Epithelial cell of proximal tubule (primary cell): ENCODE results near the gene RAPGEF1. TPM values are rescaled to one million over a fixed set of nuclear protein-coding genes. Genes with fewer than 3 reads are reported as not detected.

ENCODE experiments used
- DNase-seq: peaks from one replicate; pipeline ENCODE4 v3.0.0-alpha.2; 2011; ENCODE audit warnings: low read depth
- H3K4me3 ChIP-seq: 2 replicates; pipeline ENCODE4 v1.5.1; 2011; ENCODE audit warnings: low read depth, mild to moderate bottlenecking, low read length
- total RNA-seq: library from RNA; depleted of rRNA; stranded (reverse); fragments of >200 nt; gene quantifications from 2 replicates; pipeline ENCODE4 v1.2.3, GENCODE V29; 2015
- TF ChIP-seq, protein P1 (sequence below): conservative IDR thresholded peaks from 2 replicates; pipeline ENCODE4 v1.5.1; 2012; ENCODE audit warnings: low read depth, mild to moderate bottlenecking, low read length

The RAPGEF1 gene
- total RNA-seq, 1 donor from 2014 or later = 34.8 TPM

DNA sequence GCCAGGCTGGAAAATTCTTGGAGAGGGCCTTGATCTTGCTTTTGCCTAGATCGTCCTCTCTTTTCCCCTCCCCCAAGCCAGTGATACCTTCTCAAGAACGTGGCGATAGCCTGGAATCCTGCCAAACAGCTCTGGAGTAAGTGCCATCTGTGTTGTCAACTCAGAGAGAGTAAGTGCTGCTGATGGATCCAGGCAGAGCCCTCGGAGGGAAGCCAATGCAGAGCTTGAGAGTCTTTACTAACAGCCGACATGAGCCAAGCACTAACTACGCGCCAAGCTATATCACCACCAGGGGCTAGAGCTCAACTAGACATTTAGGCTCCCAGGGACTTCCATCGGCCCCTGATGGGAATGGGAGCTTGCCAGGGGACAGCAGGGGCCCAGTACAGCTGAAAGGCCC lies 17.6 kb downstream of the RAPGEF1 start:
- TF ChIP-seq, protein P1, sequence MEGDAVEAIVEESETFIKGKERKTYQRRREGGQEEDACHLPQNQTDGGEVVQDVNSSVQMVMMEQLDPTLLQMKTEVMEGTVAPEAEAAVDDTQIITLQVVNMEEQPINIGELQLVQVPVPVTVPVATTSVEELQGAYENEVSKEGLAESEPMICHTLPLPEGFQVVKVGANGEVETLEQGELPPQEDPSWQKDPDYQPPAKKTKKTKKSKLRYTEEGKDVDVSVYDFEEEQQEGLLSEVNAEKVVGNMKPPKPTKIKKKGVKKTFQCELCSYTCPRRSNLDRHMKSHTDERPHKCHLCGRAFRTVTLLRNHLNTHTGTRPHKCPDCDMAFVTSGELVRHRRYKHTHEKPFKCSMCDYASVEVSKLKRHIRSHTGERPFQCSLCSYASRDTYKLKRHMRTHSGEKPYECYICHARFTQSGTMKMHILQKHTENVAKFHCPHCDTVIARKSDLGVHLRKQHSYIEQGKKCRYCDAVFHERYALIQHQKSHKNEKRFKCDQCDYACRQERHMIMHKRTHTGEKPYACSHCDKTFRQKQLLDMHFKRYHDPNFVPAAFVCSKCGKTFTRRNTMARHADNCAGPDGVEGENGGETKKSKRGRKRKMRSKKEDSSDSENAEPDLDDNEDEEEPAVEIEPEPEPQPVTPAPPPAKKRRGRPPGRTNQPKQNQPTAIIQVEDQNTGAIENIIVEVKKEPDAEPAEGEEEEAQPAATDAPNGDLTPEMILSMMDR = peak; percentile 2
- H3K4me3 ChIP-seq = no peak overlapping the region
- no peak for DNase-seq

DNA sequence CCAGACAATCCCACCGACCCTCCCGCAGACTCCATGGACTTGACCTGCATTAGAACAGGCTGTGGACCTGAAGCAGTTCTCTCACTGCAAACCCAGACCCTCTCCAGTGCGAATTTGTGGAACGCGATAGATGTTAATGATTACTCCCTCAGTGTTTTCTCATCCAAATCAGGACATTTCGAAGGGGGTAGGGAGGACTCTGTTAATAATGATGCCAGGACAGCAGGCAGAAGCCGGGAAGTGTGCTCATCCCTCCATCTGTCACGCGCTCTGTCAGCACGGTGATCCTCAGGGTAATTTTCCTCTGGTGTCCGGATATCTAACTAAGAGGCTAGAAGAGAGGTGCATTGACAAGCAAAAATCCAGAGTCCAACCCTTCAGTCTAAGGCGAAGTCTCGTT lies 18.8 kb downstream of the RAPGEF1 start:
- TF ChIP-seq, protein P1 = no peak
- H3K4me3 ChIP-seq = no peak overlapping the region
- DNase-seq = no peak

DNA sequence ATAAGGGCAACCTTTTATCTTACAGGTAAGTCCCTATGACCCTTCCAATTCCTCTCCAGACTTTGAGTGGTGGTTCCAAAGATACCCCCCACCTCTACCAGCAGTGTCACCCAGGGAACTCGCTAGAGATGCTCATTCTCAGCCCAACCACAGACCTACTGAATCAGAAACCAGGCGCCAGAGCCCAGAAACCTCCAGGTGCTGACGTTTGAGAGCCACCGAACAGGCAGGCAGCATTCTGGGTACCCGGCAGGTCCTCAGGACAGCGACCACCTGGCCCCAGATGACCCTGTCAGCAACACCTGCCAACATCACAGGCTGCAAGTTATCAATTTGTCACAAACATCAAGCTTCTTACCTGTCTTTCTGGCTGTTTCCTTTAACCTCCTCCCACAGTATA lies 19.5 kb downstream of the RAPGEF1 start:
- TF ChIP-seq, protein P1 = no peak
- no peak for DNase-seq

DNA sequence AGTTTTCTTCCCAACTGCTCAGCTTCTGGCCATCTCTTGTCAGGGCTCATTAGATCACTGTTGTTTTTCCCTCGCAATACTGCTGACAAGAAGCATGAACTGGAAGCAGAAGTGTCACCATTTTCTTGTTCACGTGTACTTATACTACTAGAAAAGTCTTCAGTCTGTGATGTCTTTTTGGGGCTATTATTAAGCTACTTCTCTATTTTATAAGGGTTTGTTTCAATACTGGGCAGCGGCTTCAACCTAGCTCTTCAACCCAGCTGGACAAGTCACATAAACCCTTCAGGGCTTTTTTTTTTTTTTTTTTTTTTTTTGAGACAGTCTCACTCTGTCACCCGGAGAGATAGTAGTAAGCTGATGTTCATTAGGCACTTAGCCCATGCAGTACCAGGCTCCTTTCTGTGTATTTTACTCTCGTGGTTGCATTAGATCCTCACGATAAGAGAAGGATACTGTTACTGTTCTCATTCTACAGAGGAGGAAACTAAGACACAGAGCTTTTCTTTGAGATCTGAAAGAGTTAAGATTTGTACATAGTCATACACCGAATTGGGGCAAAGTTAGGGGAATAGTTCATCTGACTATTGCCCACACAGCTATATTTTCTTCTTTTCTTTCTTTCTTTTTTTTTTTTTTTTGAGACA lies 20.5 kb downstream of the RAPGEF1 start:
- TF ChIP-seq, protein P1 = no peak
- DNase-seq = no peak
- H3K4me3 ChIP-seq = no peak overlapping the region

More for the DNA sequence above, 19.5 kb downstream of the RAPGEF1 start:
- no peak overlapping the region for H3K4me3 ChIP-seq

DNA sequence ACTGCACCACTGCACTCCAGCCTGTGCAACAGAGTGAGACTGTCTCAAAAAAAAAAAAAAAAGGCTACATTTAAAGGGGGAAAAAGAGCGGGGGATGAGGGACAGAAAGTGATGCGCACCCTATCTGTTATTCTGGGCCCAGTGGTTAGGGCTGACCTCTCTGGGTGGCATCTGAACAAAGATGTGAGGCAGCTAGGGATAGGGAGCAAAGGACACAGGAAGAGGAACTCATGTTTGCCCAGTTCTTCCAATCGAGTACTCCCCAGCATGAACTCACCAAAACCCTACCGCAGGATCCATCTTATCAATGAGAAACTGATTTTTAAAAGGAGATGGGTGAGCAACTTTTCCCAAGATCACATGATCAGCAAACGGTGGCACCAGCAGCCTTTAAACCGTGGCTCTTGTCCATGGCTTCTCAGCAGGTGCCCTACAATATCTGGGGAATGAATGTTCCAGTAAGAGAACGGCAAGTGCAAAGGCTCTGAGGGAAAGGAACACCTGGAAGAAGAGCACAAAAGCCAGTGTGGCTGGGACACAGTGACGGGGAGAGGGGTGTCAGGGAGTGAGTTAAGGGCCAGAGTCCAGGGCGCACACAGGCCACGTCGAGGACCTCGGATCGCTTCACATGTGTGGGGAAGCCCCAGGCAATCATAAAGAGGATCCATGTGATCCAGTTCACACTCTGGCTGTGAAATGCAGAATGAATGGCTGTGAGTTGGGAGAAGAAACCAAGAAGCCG lies 22.0 kb downstream of the RAPGEF1 start:
- TF ChIP-seq, protein P1 = no peak
- H3K4me3 ChIP-seq = no peak overlapping the region
- DNase-seq = no peak

DNA sequence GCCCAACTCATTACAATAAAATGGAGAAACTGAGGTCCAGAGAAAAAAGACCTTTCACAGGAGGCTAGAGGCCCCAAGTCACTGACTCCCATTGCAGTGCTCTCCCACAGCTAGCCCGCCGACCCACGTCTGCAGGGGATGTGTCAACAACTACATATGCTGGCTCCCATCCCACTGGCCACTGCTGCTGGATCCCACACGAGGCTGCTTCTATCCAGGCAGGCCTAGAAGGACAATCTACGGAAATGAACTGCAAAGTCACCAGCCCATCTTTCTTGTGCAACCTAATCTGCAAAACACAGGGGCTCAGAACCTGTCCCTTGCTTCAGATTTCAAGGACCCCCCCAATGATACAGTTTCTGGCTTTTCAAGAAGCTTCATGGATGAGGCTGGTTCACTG lies 24.0 kb downstream of the RAPGEF1 start:
- no peak for DNase-seq
- no peak overlapping the region for H3K4me3 ChIP-seq
- TF ChIP-seq, protein P1 = no peak

DNA sequence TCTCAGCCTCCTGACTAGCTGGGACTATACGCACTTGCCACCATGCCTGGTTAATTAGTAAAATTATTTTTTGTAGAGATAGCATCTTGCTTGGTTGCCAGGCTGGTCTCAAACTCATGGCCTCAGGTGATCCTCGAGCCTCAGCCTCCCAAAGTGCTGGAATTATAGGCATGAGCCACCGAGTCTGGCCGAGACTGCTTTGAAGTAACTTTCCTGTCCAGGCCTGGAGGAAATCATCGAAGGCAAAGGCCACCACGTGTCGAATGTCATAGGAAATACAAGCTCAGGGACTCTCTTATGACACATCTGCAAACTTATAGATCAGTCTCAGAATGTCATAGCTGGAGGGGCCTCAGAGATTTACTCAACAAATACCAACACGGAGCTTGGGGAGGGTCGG lies 25.1 kb downstream of the RAPGEF1 start:
- TF ChIP-seq, protein P1 = no peak
- DNase-seq = no peak
- no peak overlapping the region for H3K4me3 ChIP-seq
